Activated CD4-positive, alpha-beta T cell treated with anti-CD3 and anti-CD28 coated beads, Interleukin-2, Interleukin-4, amounts not matched to agents 100 ng/mL and 50 ng/mL, durations not matched to agents 16 hours and 8 hours (primary cell): ENCODE measurements around the gene DUSP22.

ENCODE experiments used
- DNase-seq: peaks from one replicate; pipeline ENCODE4 v3.0.0-alpha.2; 2020; ENCODE audit warnings: low spot score

Gene DUSP22

GRCh38 chr6:381742-382461, 89.6 kb downstream of the DUSP22 start:
- DNase-seq = no peak

GRCh38 chr6:382883-383810, 90.9 kb downstream of the DUSP22 start:
- no peak for DNase-seq

- DNase-seq = no peak
Observed at GRCh38 chr6:383856-384255, 91.6 kb downstream of the DUSP22 start.

GRCh38 chr6:384898-385297, 92.6 kb downstream of the DUSP22 start:
- DNase-seq = no peak

GRCh38 chr6:385614-386013, 93.3 kb downstream of the DUSP22 start:
- DNase-seq = no peak

- DNase-seq = no peak
Observed at GRCh38 chr6:386688-387266, 94.5 kb downstream of the DUSP22 start.

GRCh38 chr6:387293-387741, 95.0 kb downstream of the DUSP22 start:
- DNase-seq = no peak

- no peak for DNase-seq
Observed at GRCh38 chr6:388202-388903, 96.1 kb downstream of the DUSP22 start.

GRCh38 chr6:389143-389542, 96.9 kb downstream of the DUSP22 start:
- DNase-seq = no peak

GRCh38 chr6:389622-390021, 97.3 kb downstream of the DUSP22 start:
- peak; percentile 93 for DNase-seq

- DNase-seq = peak; percentile 58
Observed at GRCh38 chr6:390914-391558, 98.7 kb downstream of the DUSP22 start.

GRCh38 chr6:391559-392440, 99.5 kb downstream of the DUSP22 start, which contains the start of gene IRF4:
Gene IRF4, plus strand, starts transcription at chr6:391752. Its CDS starts 1,401 bp downstream, at chr6:393153.
- peak; percentile 86 for DNase-seq

GRCh38 chr6:392441-393390, 100.4 kb downstream of the DUSP22 start:
- DNase-seq = no peak

GRCh38 chr6:393391-394221, 101.3 kb downstream of the DUSP22 start:
- DNase-seq = no peak

GRCh38 chr6:394641-395289, 102.5 kb downstream of the DUSP22 start:
- no peak for DNase-seq

GRCh38 chr6:395432-396125, 103.3 kb downstream of the DUSP22 start:
- no peak for DNase-seq

- no peak for DNase-seq
Observed at GRCh38 chr6:396126-396520, 103.8 kb downstream of the DUSP22 start.
